Activated naive CD8-positive, alpha-beta T cell treated with anti-CD3 and anti-CD28 coated beads, Interleukin-2, amount 10 ng/mL, durations not matched to agents 7 days and 5 days (primary cell): ENCODE measurements around the gene ALG11. TPM values are rescaled to one million over a fixed set of nuclear protein-coding genes. Genes with fewer than 3 reads are reported as not detected.
"Not testable (repeated sequence)": the region's sequence is repeated elsewhere in the genome, so short reads cannot be mapped to it uniquely, and the experiment has no call there.

Source experiments
- ATAC-seq: fragments of 150-1000 bp; cut with Tn5 transposase; one replicate; pipeline ENCODE4 v1.10.0; 2021; ENCODE audit warnings: low read depth, moderate library complexity
- POLR2A ChIA-PET: fragments of 350-600 bp; sonication (Branson Sonifier 250); formaldehyde crosslinking; loops from one replicate; lab custom pipeline; 2021; ENCODE audit warnings: antibody characterized with exemption; lab: Charles Lee
- DNase-seq: peaks from one replicate; pipeline ENCODE4 v3.0.0; 2021
- H3K27ac Mint-ChIP-seq: one replicate; pipeline ENCODE4 v1.8.0; 2022; ENCODE audit warnings: mild to moderate bottlenecking, mixed read lengths
- H3K27me3 Mint-ChIP-seq: one replicate; pipeline ENCODE4 v1.8.0; 2022; ENCODE audit warnings: mild to moderate bottlenecking, moderate library complexity, mixed read lengths
- H3K36me3 Mint-ChIP-seq: one replicate; pipeline ENCODE4 v1.8.0; 2021; ENCODE audit warnings: mild to moderate bottlenecking, mixed read lengths
- H3K4me1 Mint-ChIP-seq: one replicate; pipeline ENCODE4 v1.8.0; 2021; ENCODE audit warnings: mixed read lengths
- H3K4me3 Mint-ChIP-seq: one replicate; pipeline ENCODE4 v1.8.0; 2022; ENCODE audit warnings: mild to moderate bottlenecking, moderate library complexity, mixed read lengths
- H3K9me3 Mint-ChIP-seq: one replicate; pipeline ENCODE4 v1.8.0; 2021; ENCODE audit warnings: mixed read lengths
- total RNA-seq, 2 experiments: library from RNA; stranded (reverse); gene quantifications; one replicate each; pipeline ENCODE4 v1.2.3, GENCODE V29; 2021

ALG11 gene
- total RNA-seq, 2 experiments from 2014 or later, result 30.0 to 30.5 TPM

- H3K27ac Mint-ChIP-seq, result no peak overlapping the region
- no peak overlapping the region for H3K4me3 Mint-ChIP-seq
- no peaks in the 10 kb centered on the region for H3K4me1 Mint-ChIP-seq
- ATAC-seq (no peak), DNase-seq (no peak)
- no peaks in the 10 kb centered on the region for H3K36me3 Mint-ChIP-seq
- no peaks in the 10 kb centered on the region for H3K9me3 Mint-ChIP-seq
- POLR2A ChIA-PET, result no interaction called here
- peaks cover 6% of the 10 kb centered on the region for H3K27me3 Mint-ChIP-seq
These were observed 30.8 kb upstream of the ALG11 start for GRCh38 chr13:51981355-51981754.

- H3K9me3 Mint-ChIP-seq, H3K27me3 Mint-ChIP-seq, H3K4me3 Mint-ChIP-seq, H3K4me1 Mint-ChIP-seq, H3K27ac Mint-ChIP-seq, H3K36me3 Mint-ChIP-seq, DNase-seq, POLR2A ChIA-PET, ATAC-seq: not testable (repeated sequence)
These were observed 28.9 kb upstream of the ALG11 start for GRCh38 chr13:51983292-51983691.

DNA sequence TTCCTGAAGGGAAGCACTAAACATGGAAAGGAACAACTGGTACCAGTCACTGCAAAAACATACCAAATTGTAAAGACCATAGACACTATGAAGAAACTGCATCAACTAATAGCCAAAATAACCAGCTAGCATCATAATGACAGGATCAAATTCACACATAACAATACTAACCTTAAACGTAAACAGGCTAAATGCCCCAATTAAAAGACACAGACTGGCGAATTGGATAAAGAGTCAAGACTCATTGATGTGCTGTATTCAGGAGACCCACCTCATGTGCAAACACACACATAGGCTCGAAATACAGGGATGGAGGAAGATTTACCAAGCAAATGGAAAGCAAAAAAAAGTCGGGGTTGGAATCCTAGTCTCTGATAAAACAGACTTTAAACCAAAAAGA lies 27.3 kb upstream of the ALG11 start:
- H3K36me3 Mint-ChIP-seq, POLR2A ChIA-PET, ATAC-seq, H3K4me3 Mint-ChIP-seq, H3K27me3 Mint-ChIP-seq, H3K4me1 Mint-ChIP-seq, DNase-seq, H3K27ac Mint-ChIP-seq, H3K9me3 Mint-ChIP-seq: not testable (repeated sequence)

GRCh38 chr13:51988988-51989618 lies 23.1 kb upstream of the ALG11 start:
- H3K9me3 Mint-ChIP-seq, result no peaks in the 10 kb centered on the region
- H3K36me3 Mint-ChIP-seq, result no peaks in the 10 kb centered on the region
- no peak for ATAC-seq
- POLR2A ChIA-PET, result no interaction called here
- H3K27ac Mint-ChIP-seq, result no peak overlapping the region
- no peaks in the 10 kb centered on the region for H3K4me1 Mint-ChIP-seq
- no peak for DNase-seq
- H3K4me3 Mint-ChIP-seq, result no peak overlapping the region
- H3K27me3 Mint-ChIP-seq, result peaks cover 11% of the 10 kb centered on the region

- H3K4me1 Mint-ChIP-seq, result peaks cover 4% of the 10 kb centered on the region
- DNase-seq, result no peak
- H3K36me3 Mint-ChIP-seq, result no peaks in the 10 kb centered on the region
- no peak overlapping the region for H3K4me3 Mint-ChIP-seq
- H3K9me3 Mint-ChIP-seq, result no peaks in the 10 kb centered on the region
- ATAC-seq, result no peak
- peaks cover 16% of the 10 kb centered on the region for H3K27me3 Mint-ChIP-seq
- H3K27ac Mint-ChIP-seq, result no peak overlapping the region
- POLR2A ChIA-PET, result no interaction called here
These were observed 18.5 kb upstream of the ALG11 start for GRCh38 chr13:51993713-51994112.

DNA sequence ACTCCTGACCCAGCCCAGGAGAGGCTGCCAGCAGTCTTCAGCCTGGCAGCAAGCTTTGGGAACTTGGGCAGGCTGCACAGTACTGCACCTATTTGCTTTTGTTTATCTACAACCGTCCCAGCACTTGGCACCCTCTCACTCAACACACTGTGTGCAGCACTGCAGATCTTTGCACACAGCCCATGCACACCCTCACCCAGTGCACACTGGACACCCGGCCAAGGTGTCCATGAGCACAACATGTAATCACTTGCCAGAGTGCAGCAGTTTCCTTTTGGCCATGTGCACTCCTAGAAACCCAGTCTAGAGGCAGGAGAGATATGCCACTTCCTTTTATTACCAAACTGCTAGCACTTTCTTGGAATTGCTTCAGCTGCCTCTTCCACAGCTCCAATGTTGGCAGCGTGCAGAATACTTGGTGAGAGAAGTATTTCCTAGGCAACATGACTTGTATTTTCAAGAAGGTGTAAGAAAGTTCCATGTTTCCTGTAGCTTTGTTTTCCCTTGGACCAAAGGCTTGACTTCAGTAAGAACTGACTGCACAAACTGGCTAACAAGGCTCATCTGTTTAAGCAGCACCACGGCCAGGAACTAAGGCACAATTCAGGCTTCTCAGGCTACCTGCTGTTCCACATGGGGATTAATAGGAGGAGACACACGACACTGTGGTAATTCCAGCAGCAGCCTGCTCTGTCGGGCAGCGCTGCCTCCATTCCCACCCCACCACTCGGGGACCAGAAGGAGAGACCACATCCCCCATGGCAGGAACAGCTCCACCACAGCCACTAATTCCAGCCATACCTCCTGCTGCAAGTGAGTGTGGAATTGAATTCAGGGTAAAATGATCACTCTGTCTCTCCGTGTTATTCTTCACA lies 16.3 kb upstream of the ALG11 start:
- Mint-ChIP-seq H3K9me3 (no peaks in the 10 kb centered on the region), H3K27ac (no peak overlapping the region), H3K27me3 (peaks cover 25% of the 10 kb centered on the region), H3K4me1 (peaks cover 4% of the 10 kb centered on the region), H3K36me3 (no peaks in the 10 kb centered on the region), H3K4me3 (no peak overlapping the region)
- ATAC-seq (no peak), DNase-seq (no peak)
- POLR2A ChIA-PET, result no interaction called here

DNA sequence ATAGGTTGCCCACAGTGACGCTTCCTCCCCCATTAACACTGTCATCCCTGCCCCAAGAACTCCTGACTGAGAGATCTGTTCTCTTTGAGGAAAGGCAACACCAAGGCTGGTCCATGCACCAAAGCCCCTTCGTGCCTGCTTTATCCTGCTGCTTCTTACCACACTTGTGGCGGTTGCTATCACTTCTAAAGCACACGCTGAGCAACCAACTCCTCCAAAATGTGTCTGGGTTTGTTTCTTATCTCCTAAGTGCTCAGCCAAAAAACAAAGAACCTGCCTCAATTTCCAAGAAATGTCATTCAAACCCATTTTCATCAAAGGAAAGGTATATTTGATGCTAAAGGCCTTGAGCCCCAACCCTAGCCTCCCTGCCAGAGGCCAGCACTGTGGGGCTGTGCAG lies 15.6 kb upstream of the ALG11 start:
- POLR2A ChIA-PET, result no interaction called here
- Mint-ChIP-seq H3K36me3 (no peaks in the 10 kb centered on the region), H3K4me1 (peaks cover 4% of the 10 kb centered on the region), H3K9me3 (no peaks in the 10 kb centered on the region), H3K27me3 (peaks cover 25% of the 10 kb centered on the region), H3K27ac (no peak overlapping the region), H3K4me3 (no peak overlapping the region)
- ATAC-seq, result no peak
- DNase-seq, result no peak

DNA sequence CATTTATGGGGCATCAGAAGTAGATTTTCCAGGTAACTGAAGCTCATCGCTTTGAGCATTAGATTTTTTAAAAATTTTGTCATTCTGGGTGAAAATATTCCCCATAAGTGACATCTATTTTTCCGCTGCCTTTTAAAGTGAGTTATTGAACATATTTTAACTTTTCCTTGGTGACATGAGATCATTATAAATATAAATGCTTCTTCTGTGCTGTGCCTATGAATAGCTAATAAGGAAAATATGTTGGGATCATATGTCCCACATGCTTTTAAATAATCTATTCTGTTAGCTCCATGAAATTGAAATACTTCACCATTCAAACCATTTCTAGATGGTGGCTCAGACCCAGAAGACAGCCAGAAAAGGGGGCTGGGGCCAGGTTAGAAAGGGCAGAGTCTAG lies 15.0 kb upstream of the ALG11 start:
- Mint-ChIP-seq H3K36me3 (no peaks in the 10 kb centered on the region), H3K27me3 (peaks cover 25% of the 10 kb centered on the region), H3K27ac (no peak overlapping the region), H3K9me3 (no peaks in the 10 kb centered on the region), H3K4me1 (peaks cover 4% of the 10 kb centered on the region), H3K4me3 (no peak overlapping the region)
- DNase-seq (no peak), ATAC-seq (no peak)
- POLR2A ChIA-PET, result no interaction called here

- Mint-ChIP-seq H3K4me3 (no peak overlapping the region), H3K27ac (no peak overlapping the region), H3K27me3 (peaks cover 25% of the 10 kb centered on the region), H3K9me3 (no peaks in the 10 kb centered on the region), H3K36me3 (no peaks in the 10 kb centered on the region), H3K4me1 (peaks cover 4% of the 10 kb centered on the region)
- DNase-seq, result no peak
- POLR2A ChIA-PET, result no interaction called here
- ATAC-seq, result no peak
These were observed 14.4 kb upstream of the ALG11 start for GRCh38 chr13:51997641-51998330.

DNA sequence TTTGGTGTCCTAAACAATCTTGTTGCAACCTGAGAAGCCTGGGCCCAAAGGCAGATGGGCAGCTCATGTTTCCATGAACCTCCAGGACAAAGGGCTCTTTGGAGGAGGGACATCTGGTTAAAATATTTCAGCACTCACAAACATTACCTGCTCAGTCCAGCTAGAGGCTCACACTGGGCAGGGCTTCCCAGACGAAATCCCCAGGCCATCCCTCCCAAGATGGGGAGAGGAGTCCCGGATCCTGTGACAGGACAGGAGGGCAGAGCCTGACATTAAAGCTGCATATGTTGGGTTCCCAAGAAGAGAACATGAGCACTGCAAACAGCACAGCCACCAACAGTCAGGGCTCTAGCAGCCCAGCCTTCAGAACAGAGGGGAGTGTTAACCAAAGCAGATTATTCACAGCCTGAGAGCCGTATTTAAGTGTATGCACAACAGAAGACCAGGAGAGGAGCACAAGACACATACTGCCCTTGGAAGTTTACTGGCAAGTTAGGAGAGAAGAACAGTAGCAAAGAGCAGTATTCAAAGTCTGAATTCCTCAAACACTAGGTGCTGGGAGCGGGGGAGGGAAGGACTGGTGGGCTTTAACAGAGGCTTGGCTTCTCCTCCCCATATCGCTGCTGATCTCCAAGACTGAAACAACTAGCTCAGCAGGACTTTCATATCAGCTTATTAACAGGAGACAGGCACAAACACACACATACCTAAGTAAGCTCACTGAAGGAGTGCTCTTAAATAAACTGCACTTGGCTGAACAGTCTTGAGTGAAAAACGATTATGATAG lies 13.3 kb upstream of the ALG11 start:
- POLR2A ChIA-PET, result no interaction called here
- H3K9me3 Mint-ChIP-seq, result no peaks in the 10 kb centered on the region
- no peak overlapping the region for H3K27ac Mint-ChIP-seq

GRCh38 chr13:51999510-51999911 lies 12.7 kb upstream of the ALG11 start:
- Mint-ChIP-seq H3K27ac (no peak overlapping the region), H3K4me3 (no peak overlapping the region), H3K27me3 (peaks cover 20% of the 10 kb centered on the region), H3K4me1 (peaks cover 4% of the 10 kb centered on the region), H3K36me3 (no peaks in the 10 kb centered on the region), H3K9me3 (no peaks in the 10 kb centered on the region)
- DNase-seq, result no peak
- ATAC-seq, result no peak
- POLR2A ChIA-PET, result no interaction called here

More for the DNA sequence above, 13.3 kb upstream of the ALG11 start:
- no peak overlapping the region for H3K4me3 Mint-ChIP-seq
- H3K36me3 Mint-ChIP-seq, result no peaks in the 10 kb centered on the region
- DNase-seq, result no peak
- no peak for ATAC-seq
- H3K4me1 Mint-ChIP-seq, result peaks cover 4% of the 10 kb centered on the region
- peaks cover 20% of the 10 kb centered on the region for H3K27me3 Mint-ChIP-seq

- DNase-seq, result no peak
- Mint-ChIP-seq H3K4me3 (no peak overlapping the region), H3K36me3 (no peaks in the 10 kb centered on the region), H3K27ac (no peak overlapping the region), H3K9me3 (no peaks in the 10 kb centered on the region), H3K4me1 (peaks cover 4% of the 10 kb centered on the region), H3K27me3 (peaks cover 20% of the 10 kb centered on the region)
- POLR2A ChIA-PET, result no interaction called here
- ATAC-seq, result no peak
These were observed 12.3 kb upstream of the ALG11 start for GRCh38 chr13:51999921-52000320.

GRCh38 chr13:52001120-52001731 lies 11.0 kb upstream of the ALG11 start:
- ATAC-seq (peak; percentile 75), DNase-seq (no peak)
- Mint-ChIP-seq H3K27me3 (peaks cover 23% of the 10 kb centered on the region), H3K36me3 (no peaks in the 10 kb centered on the region), H3K9me3 (no peaks in the 10 kb centered on the region), H3K4me3 (no peak overlapping the region), H3K4me1 (no peaks in the 10 kb centered on the region), H3K27ac (no peak overlapping the region)
- POLR2A ChIA-PET, result no interaction called here
